Neutrophil (primary cell): ENCODE data around the gene CDK6.

ENCODE experiments used
- H3K27ac ChIP-seq: fragments of 200-600 bp; sonication (generic); 2 replicates; pipeline ENCODE4 v1.5.1; 2016; ENCODE audit warnings: mild to moderate bottlenecking, moderate library complexity
- H3K27me3 ChIP-seq: fragments of 200-600 bp; sonication (generic); 2 replicates; pipeline ENCODE4 v1.6.0; 2016; ENCODE audit warnings: mild to moderate bottlenecking
- H3K36me3 ChIP-seq: fragments of 200-600 bp; sonication (generic); 2 replicates; pipeline ENCODE4 v1.5.1; 2017
- H3K4me1 ChIP-seq, 2 experiments: fragments of 200-600 bp in 1 of 2; sonication (generic) in 1 of 2; 1 replicate in 1 of 2; 2 replicates in 1 of 2; pipeline versions ENCODE4 v1.5.1 to v1.6.1; 2013 to 2016; ENCODE audit warnings: low read depth in 1 of 2, low read length in 1 of 2, mild to moderate bottlenecking in 1 of 2, moderate library complexity in 1 of 2; ENCODE audit not compliant: control insufficient read depth in 1 of 2, insufficient read depth in 1 of 2
- H3K4me3 ChIP-seq, 2 experiments: fragments of 200-600 bp in 1 of 2; sonication (generic) in 1 of 2; 1 replicate in 1 of 2; 2 replicates in 1 of 2; pipeline ENCODE4 v1.5.1; 2013 to 2016; ENCODE audit warnings: low read depth in 1 of 2, low read length in 1 of 2, mild to moderate bottlenecking in 1 of 2, moderate library complexity in 1 of 2
- H3K9me3 ChIP-seq: fragments of 200-600 bp; sonication (generic); 2 replicates; pipeline ENCODE4 v1.5.1; 2016
- TF ChIP-seq, protein P1 (sequence below): fragments of 200-600 bp; sonication (generic); IDR thresholded peaks from 2 replicates; pipeline ENCODE4 v1.5.1; 2016; ENCODE audit warnings: antibody characterized with exemption

Gene CDK6

GRCh38 chr7:92590711-92591310 lies 245.6 kb downstream of the CDK6 start:
- H3K4me3 ChIP-seq = peak overlapping the region; percentile 85 to 87
- no peaks in the 10 kb centered on the region for H3K36me3 ChIP-seq
- peaks cover 20 to 22% of the 10 kb centered on the region in 2 experiments for H3K4me1 ChIP-seq
- H3K27ac ChIP-seq = no peak overlapping the region
- TF ChIP-seq, protein P1, sequence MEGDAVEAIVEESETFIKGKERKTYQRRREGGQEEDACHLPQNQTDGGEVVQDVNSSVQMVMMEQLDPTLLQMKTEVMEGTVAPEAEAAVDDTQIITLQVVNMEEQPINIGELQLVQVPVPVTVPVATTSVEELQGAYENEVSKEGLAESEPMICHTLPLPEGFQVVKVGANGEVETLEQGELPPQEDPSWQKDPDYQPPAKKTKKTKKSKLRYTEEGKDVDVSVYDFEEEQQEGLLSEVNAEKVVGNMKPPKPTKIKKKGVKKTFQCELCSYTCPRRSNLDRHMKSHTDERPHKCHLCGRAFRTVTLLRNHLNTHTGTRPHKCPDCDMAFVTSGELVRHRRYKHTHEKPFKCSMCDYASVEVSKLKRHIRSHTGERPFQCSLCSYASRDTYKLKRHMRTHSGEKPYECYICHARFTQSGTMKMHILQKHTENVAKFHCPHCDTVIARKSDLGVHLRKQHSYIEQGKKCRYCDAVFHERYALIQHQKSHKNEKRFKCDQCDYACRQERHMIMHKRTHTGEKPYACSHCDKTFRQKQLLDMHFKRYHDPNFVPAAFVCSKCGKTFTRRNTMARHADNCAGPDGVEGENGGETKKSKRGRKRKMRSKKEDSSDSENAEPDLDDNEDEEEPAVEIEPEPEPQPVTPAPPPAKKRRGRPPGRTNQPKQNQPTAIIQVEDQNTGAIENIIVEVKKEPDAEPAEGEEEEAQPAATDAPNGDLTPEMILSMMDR = no peak
- no peaks in the 10 kb centered on the region for H3K9me3 ChIP-seq
- H3K27me3 ChIP-seq = no peaks in the 10 kb centered on the region

DNA sequence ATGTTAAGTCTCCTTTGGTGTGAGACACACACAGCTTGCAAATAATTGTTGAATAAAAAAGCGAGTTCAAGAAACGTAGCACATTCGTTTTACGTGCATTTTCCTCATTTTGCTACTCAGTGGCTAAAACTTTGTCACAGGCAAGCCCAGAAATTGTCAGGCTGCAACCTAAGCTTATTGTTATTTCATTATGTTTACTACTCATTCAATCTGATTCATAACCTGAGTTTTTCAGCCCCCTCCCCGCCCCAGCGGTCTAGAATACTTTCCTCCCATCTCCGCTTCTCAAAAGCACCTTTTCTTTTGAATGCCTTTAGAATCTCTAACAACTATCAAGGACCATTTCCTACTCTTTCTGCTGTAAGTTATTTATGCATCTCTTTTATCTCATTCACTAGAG lies 247.3 kb downstream of the CDK6 start:
- no peaks in the 10 kb centered on the region for H3K36me3 ChIP-seq
- TF ChIP-seq, protein P1 = no peak
- H3K4me1 ChIP-seq = peaks cover 20 to 22% of the 10 kb centered on the region in 2 experiments
- peak overlapping the region; percentile 84 for H3K27ac ChIP-seq
- H3K9me3 ChIP-seq = no peaks in the 10 kb centered on the region
- H3K4me3 ChIP-seq = peak overlapping the region; percentile 85 to 87
- no peaks in the 10 kb centered on the region for H3K27me3 ChIP-seq

- Histone ChIP-seq H3K27ac (no peak overlapping the region), H3K27me3 (no peaks in the 10 kb centered on the region), H3K4me3 (peak overlapping the region; percentile 85 to 87), H3K9me3 (no peaks in the 10 kb centered on the region), H3K36me3 (no peaks in the 10 kb centered on the region), H3K4me1 (peaks cover 20 to 22% of the 10 kb centered on the region in 2 experiments)
- TF ChIP-seq, protein P1 = no peak
Measured at GRCh38 chr7:92588561-92588960, 247.8 kb downstream of the CDK6 start.

- H3K27me3 ChIP-seq = no peaks in the 10 kb centered on the region
- no peak overlapping the region for H3K4me3 ChIP-seq
- H3K27ac ChIP-seq = no peak overlapping the region
- H3K9me3 ChIP-seq = no peaks in the 10 kb centered on the region
- TF ChIP-seq, protein P1 = no peak
- H3K36me3 ChIP-seq = no peaks in the 10 kb centered on the region
- peaks cover 20 to 22% of the 10 kb centered on the region in 2 experiments for H3K4me1 ChIP-seq
Measured at GRCh38 chr7:92586841-92587240, 249.5 kb downstream of the CDK6 start.

- Histone ChIP-seq H3K4me1 (peaks cover 20 to 22% of the 10 kb centered on the region in 2 experiments), H3K27ac (no peak overlapping the region), H3K27me3 (no peaks in the 10 kb centered on the region), H3K9me3 (no peaks in the 10 kb centered on the region), H3K4me3 (no peak overlapping the region), H3K36me3 (no peaks in the 10 kb centered on the region)
- TF ChIP-seq, protein P1 = no peak
Measured at GRCh38 chr7:92586403-92586802, 250.0 kb downstream of the CDK6 start.
